ENCODE data around the gene NDUFC1.

The NDUFC1 gene

GRCh38 chr4:139299536-139299935 is 2.7 kb downstream of the NDUFC1 start:
- Histone ChIP-seq H3K4me1 (peaks cover 7% of the 10 kb centered on the region), H3K9ac (no peak overlapping the region), H3K27ac (no peak overlapping the region)

GRCh38 chr4:139297001-139297410 is 5.3 kb downstream of the NDUFC1 start:
- Histone ChIP-seq H3K9me3 (ENCODE audit: control insufficient read depth, low read length) (no peaks in the 10 kb centered on the region), H3K4me1 (peaks cover 7% of the 10 kb centered on the region), H3K4me2 (ENCODE audit: low read length) (no peak overlapping the region), H2AFZ (no peak overlapping the region), H3K9ac (no peak overlapping the region), H3K27me3 (ENCODE audit: control insufficient read depth, insufficient read depth, low read length) (no peaks in the 10 kb centered on the region), H3K79me2 (peaks cover 3% of the 10 kb centered on the region), H3K4me3 (ENCODE audit: low read depth, low read length) (no peak overlapping the region), H3K36me3 (ENCODE audit: control insufficient read depth, insufficient read depth, low read length) (no peaks in the 10 kb centered on the region), H3K27ac (no peak overlapping the region)
- no peak for TF ChIP-seq CTCF (IDR thresholded peaks at IDR 0.05)

More at GRCh38 chr4:139299536-139299935, 2.7 kb downstream of the NDUFC1 start:
- Histone ChIP-seq H3K9me3 (ENCODE audit: control insufficient read depth, low read length) (no peaks in the 10 kb centered on the region), H3K4me3 (ENCODE audit: low read depth, low read length) (peak overlapping the region; percentile 83), H3K4me2 (ENCODE audit: low read length) (peak overlapping the region; percentile 75), H3K79me2 (peaks cover 6% of the 10 kb centered on the region), H2AFZ (no peak overlapping the region), H3K27me3 (ENCODE audit: control insufficient read depth, insufficient read depth, low read length) (no peaks in the 10 kb centered on the region), H3K36me3 (ENCODE audit: control insufficient read depth, insufficient read depth, low read length) (no peaks in the 10 kb centered on the region)
- no peak for TF ChIP-seq CTCF (IDR thresholded peaks at IDR 0.05)

GRCh38 chr4:139295942-139296299 is 6.4 kb downstream of the NDUFC1 start:
- H3K4me1 ChIP-seq = peaks cover 7% of the 10 kb centered on the region
- H3K36me3 ChIP-seq (ENCODE audit: control insufficient read depth, insufficient read depth, low read length) = no peaks in the 10 kb centered on the region
- H3K9me3 ChIP-seq (ENCODE audit: control insufficient read depth, low read length) = no peaks in the 10 kb centered on the region
- peaks cover 3% of the 10 kb centered on the region for H3K79me2 ChIP-seq
- no peaks in the 10 kb centered on the region for H3K27me3 ChIP-seq (ENCODE audit: control insufficient read depth, insufficient read depth, low read length)
- H3K27ac ChIP-seq = peak overlapping the region; percentile 66
- no peak for TF ChIP-seq CTCF (IDR thresholded peaks at IDR 0.05)
- H3K4me3 ChIP-seq (ENCODE audit: low read depth, low read length) = peak overlapping the region; percentile 91
- H2AFZ ChIP-seq = peak overlapping the region; percentile 95
- peak overlapping the region; percentile 98 for H3K4me2 ChIP-seq (ENCODE audit: low read length)
- H3K9ac ChIP-seq = peak overlapping the region; percentile 72

GRCh38 chr4:139295206-139295941 is 6.9 kb downstream of the NDUFC1 start:
- H2AFZ ChIP-seq = peak overlapping the region; percentile 95
- peak overlapping the region; percentile 66 for H3K27ac ChIP-seq
- peaks cover 7% of the 10 kb centered on the region for H3K4me1 ChIP-seq
- H3K79me2 ChIP-seq = peaks cover 3% of the 10 kb centered on the region
- H3K9ac ChIP-seq = peak overlapping the region; percentile 72
- H3K27me3 ChIP-seq (ENCODE audit: control insufficient read depth, insufficient read depth, low read length) = no peaks in the 10 kb centered on the region
- H3K4me2 ChIP-seq (ENCODE audit: low read length) = peak overlapping the region; percentile 98
- no peaks in the 10 kb centered on the region for H3K36me3 ChIP-seq (ENCODE audit: control insufficient read depth, insufficient read depth, low read length)
- H3K9me3 ChIP-seq (ENCODE audit: control insufficient read depth, low read length) = no peaks in the 10 kb centered on the region
- peak; percentile 79 for TF ChIP-seq CTCF (IDR thresholded peaks at IDR 0.05)
- peak overlapping the region; percentile 91 for H3K4me3 ChIP-seq (ENCODE audit: low read depth, low read length)

DNA sequence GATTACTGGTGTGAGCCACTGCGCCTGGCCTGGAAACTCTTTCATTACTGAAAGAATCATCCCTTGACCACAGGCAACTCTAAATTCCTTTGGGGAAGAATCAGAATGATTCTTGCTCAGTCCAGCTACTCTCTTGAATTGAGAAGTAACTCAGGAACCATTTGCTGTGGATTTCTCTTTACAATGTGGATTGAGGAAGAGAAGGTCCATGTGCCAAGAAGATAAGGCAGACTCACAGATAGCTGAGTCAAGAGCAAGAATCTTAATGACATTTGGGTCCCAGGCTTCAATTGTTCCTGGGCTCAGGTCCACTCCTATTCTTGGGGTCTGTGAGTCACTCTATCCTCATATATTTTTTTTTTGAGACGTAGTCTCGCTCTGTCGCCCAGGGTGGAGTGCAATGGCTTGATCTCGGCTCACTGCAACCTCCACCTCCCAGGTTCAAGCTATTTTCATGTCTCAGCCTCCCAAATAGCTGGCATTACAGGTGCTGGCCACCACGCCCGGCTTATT is 16.0 kb downstream of the NDUFC1 start:
- no peak overlapping the region for H2AFZ ChIP-seq
- no peaks in the 10 kb centered on the region for H3K36me3 ChIP-seq (ENCODE audit: control insufficient read depth, insufficient read depth, low read length)
- no peak overlapping the region for H3K4me3 ChIP-seq (ENCODE audit: low read depth, low read length)
- no peaks in the 10 kb centered on the region for H3K4me1 ChIP-seq
- no peak for TF ChIP-seq CTCF (IDR thresholded peaks at IDR 0.05)
- H3K27ac ChIP-seq = no peak overlapping the region
- H3K79me2 ChIP-seq = no peaks in the 10 kb centered on the region
- no peaks in the 10 kb centered on the region for H3K27me3 ChIP-seq (ENCODE audit: control insufficient read depth, insufficient read depth, low read length)
- no peak overlapping the region for H3K4me2 ChIP-seq (ENCODE audit: low read length)
- H3K9ac ChIP-seq = no peak overlapping the region
- H3K9me3 ChIP-seq (ENCODE audit: control insufficient read depth, low read length) = no peaks in the 10 kb centered on the region
